ENCODE results near the gene MZB1.
"Not testable (repeated sequence)": the region's sequence is repeated elsewhere in the genome, so short reads cannot be mapped to it uniquely, and the experiment has no call there.

DNA sequence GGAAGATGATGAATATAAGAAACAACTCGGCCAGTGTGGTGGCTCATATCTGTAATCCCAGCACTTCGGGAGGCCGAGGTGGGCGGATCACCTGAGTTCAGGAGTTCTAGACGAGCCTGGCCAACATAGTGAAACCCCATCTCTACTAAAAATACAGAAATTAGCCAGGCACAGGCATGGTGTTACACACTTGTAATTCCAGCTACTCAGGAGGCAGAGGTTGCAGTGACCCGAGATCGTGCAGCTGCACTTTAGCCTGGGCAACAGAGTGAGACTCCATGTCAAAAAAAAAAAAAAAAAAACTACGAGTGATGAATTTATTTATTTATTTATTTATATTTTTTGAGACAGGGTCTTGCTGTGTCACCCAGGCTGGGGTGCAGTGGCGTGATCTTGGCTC is 41.9 kb downstream of the MZB1 start:
- TF ChIP-seq, protein P1, sequence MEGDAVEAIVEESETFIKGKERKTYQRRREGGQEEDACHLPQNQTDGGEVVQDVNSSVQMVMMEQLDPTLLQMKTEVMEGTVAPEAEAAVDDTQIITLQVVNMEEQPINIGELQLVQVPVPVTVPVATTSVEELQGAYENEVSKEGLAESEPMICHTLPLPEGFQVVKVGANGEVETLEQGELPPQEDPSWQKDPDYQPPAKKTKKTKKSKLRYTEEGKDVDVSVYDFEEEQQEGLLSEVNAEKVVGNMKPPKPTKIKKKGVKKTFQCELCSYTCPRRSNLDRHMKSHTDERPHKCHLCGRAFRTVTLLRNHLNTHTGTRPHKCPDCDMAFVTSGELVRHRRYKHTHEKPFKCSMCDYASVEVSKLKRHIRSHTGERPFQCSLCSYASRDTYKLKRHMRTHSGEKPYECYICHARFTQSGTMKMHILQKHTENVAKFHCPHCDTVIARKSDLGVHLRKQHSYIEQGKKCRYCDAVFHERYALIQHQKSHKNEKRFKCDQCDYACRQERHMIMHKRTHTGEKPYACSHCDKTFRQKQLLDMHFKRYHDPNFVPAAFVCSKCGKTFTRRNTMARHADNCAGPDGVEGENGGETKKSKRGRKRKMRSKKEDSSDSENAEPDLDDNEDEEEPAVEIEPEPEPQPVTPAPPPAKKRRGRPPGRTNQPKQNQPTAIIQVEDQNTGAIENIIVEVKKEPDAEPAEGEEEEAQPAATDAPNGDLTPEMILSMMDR (conservative IDR thresholded peaks at IDR 0.05): not testable (repeated sequence)
- TF ChIP-seq ZFX (IDR thresholded peaks at IDR 0.05): not testable (repeated sequence)

All from C4-2B (cell line).